GM12865 (cell line): Measurements from ENCODE around the gene DNASE1L1.

Source experiments
- DNase-seq: peaks from one replicate; pipeline ENCODE4 v3.0.0; 2010; ENCODE audit warnings: low read depth
- H3K4me3 ChIP-seq: 2 replicates; pipeline ENCODE4 v1.5.1; 2011; ENCODE audit warnings: mild to moderate bottlenecking, low read depth, low read length, control low read depth
- TF ChIP-seq, protein P1 (sequence below): IDR thresholded peaks from 2 replicates; pipeline ENCODE4 v1.5.1; 2011; ENCODE audit warnings: low read length, control low read depth, low read depth, inconsistent platforms; ENCODE audit not compliant: insufficient read depth; ENCODE audit errors: missing control alignments

Gene DNASE1L1

DNA sequence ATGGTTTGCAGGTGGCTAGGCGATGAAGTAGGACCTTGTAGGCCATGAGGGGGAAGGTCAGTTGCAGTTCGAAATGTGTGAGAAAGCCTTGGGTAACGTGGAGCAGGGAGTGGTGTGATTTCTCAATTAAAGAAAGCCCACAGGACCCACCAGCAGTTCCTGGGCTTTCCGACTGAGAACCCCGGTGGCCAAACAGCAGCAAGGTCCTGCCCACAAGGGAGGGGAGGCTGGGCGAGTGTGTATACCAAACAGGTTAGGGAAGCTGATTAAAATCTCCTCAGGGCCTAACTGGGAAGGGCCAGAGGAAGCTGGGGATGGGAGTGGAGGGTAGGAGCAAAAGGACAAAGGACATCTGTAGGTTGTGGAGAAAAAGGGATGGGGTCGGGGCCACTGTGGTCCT is 21.9 kb upstream of the DNASE1L1 start:
- H3K4me3 ChIP-seq = no peak overlapping the region
- TF ChIP-seq, protein P1, sequence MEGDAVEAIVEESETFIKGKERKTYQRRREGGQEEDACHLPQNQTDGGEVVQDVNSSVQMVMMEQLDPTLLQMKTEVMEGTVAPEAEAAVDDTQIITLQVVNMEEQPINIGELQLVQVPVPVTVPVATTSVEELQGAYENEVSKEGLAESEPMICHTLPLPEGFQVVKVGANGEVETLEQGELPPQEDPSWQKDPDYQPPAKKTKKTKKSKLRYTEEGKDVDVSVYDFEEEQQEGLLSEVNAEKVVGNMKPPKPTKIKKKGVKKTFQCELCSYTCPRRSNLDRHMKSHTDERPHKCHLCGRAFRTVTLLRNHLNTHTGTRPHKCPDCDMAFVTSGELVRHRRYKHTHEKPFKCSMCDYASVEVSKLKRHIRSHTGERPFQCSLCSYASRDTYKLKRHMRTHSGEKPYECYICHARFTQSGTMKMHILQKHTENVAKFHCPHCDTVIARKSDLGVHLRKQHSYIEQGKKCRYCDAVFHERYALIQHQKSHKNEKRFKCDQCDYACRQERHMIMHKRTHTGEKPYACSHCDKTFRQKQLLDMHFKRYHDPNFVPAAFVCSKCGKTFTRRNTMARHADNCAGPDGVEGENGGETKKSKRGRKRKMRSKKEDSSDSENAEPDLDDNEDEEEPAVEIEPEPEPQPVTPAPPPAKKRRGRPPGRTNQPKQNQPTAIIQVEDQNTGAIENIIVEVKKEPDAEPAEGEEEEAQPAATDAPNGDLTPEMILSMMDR = no peak
- no peak for DNase-seq

- DNase-seq = no peak
- no peak overlapping the region for H3K4me3 ChIP-seq
- TF ChIP-seq, protein P1 = no peak
Observed at GRCh38 chrX:154430479-154430878, 21.4 kb upstream of the DNASE1L1 start.

DNA sequence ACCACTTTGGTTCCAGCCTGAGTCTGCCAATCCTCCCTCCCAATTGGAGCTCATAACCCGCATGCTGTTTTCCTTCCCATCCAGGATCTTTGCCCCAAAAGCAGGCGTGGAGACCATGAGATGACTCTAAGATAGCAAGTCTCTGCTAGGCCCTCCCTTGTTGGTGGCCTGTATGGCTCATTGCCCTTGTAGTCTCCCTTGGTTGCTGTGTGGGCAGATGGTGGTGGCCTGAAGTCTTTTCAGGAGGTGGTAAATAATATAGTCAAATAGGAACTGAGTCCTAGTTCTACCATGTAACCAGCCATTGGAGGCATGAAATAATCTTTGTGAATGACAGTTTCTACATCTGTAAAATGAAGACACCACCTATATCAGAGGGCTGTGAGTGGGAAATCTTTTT is 20.7 kb upstream of the DNASE1L1 start:
- TF ChIP-seq, protein P1 = no peak
- peak overlapping the region; percentile 74 for H3K4me3 ChIP-seq
- no peak for DNase-seq

GRCh38 chrX:154428176-154429171 is 19.4 kb upstream of the DNASE1L1 start, which contains the start of gene ATP6AP1:
TSS of gene ATP6AP1 (plus strand) at chrX:154428677. CDS start at chrX:154428693, 16 bp downstream.
- peak; percentile 96 for DNase-seq
- TF ChIP-seq, protein P1 = no peak
- peak within 1 kb of the TSS; percentile 74 for H3K4me3 ChIP-seq

GRCh38 chrX:154426916-154427770 is 18.1 kb upstream of the DNASE1L1 start:
- no peak overlapping the region for H3K4me3 ChIP-seq
- TF ChIP-seq, protein P1 = no peak
- DNase-seq = no peak

DNA sequence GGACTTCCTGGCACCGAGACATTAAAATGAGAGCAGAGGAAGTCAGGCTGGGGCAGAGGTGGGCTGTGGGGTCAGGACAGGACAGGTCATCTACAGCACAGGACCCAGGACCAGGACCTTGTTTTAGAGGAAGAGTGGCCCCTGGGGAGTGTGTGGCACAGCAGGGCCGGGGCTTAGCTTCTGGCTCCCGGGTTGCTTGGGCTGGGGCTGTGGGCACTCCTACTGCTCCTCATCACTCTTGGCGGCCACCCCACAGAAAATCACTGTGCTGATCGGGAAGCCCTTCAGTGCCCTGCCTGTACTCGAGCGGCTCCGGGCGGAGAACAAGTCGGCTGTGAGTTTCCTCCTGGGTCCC is 11.3 kb upstream of the DNASE1L1 start:
- TF ChIP-seq, protein P1 = no peak
- no peak overlapping the region for H3K4me3 ChIP-seq
- DNase-seq = no peak
